ENCODE data around the gene RABEPK.

GRCh38 chr9:125156551-125156950 lies 43.8 kb upstream of the RABEPK start:
- no peak for TF ChIP-seq CTCF (IDR thresholded peaks at IDR 0.05)
- TF ChIP-seq POLR2A (IDR thresholded peaks at IDR 0.05) = no peak
